Stimulated activated CD4-positive, alpha-beta T cell treated with anti-CD3 and anti-CD28 coated beads, TNF-alpha, amount 100 ng/mL, for 4 hours (primary cell): ENCODE measurements around the gene KLHL40.

Experiments used
- DNase-seq, 3 experiments: peaks; one replicate each; pipeline ENCODE4 v3.0.0-alpha.2; 2020; ENCODE audit warnings: low read depth in 3 of 3

Gene KLHL40

DNA sequence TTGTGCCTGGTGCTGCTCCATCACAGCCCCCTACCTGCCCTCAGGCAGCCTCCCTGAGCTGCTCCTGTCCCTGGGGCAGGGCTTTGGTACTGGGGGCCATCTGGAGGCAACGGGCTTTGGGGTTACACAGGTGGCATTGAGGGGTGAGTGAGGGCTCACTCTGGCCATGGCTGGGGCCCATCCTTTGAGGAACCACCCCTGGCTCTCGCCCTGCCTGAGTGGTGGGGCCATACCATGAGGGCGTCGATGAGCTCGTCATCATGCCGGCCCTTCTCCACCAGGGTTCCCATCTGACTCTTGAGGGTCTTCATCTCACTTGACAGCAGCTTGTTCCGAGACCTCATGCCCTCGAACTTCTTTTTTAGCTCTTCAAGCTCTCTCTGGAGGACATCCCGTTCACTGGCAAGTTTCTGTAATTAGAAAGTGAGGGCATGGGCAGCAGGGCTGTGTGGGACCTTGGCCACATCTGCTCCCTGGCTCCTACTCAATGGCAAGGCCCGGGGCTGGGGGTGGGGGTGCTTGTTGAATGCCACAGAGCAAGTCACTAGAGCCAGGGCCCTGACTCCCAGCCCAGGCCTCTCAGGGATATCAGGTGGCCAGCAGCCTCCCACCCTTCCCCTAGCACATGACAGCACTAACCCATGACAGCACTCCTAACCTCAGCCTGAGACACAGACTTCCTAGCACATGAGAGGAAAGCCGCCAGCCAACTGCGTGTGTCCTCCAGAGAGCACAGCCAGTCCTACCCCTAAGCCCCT lies 54.2 kb downstream of the KLHL40 start:
- no peak for DNase-seq

DNA sequence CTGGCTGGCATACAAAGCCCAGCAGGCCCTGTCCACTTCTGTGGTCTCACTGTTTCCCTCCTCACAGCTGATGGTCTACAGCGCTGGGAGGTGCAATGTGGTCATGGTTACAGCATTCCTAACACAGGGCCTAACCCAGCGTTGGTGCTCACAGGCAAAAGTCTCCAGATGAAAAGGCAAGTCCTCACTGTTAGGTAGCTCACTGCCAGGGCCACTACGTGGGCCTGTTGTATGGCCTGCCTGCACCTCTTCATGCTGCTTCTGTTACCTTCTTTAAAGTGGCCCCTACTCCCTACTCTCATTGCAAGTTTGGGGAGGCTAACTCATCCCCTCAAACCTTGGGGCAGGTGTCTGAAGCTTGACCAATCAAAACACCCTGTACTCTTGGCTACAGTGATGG lies 56.5 kb downstream of the KLHL40 start:
- no peak for DNase-seq
